Keratinocyte (primary cell): ENCODE measurements around the gene ALG12.

Experiments
- CTCF ChIP-seq, 3 experiments: IDR thresholded peaks in 1 of 3; conservative IDR thresholded peaks in 1 of 3; optimal IDR thresholded peaks in 1 of 3; 2 replicates in 2 of 3; 3 replicates in 1 of 3; pipeline versions ENCODE3 to v1.5.1; 2011; ENCODE audit warnings: low read length in 3 of 3, mild to moderate bottlenecking in 3 of 3, moderate library complexity in 2 of 3, control low read depth in 1 of 3, inconsistent platforms in 1 of 3; ENCODE audit not compliant: insufficient read depth in 2 of 3; ENCODE audit errors: extremely low read depth in 1 of 3
- EZH2 ChIP-seq: IDR thresholded peaks from one replicate; pipeline ENCODE4 v1.6.1; 2012; ENCODE audit warnings: inconsistent platforms, mild to moderate bottlenecking, low read length, moderate library complexity

GRCh38 chr22:49873228-49873940, 44.9 kb downstream of the ALG12 start:
- TF ChIP-seq CTCF (optimal IDR thresholded peaks at IDR 0.05 in 1 of 3, IDR thresholded peaks at IDR 0.05 in 1 of 3, conservative IDR thresholded peaks at IDR 0.05 in 1 of 3; ENCODE audit: extremely low read depth in 1 of 3, insufficient read depth in 2 of 3, low read length in 3 of 3): no peak
- no peak for TF ChIP-seq EZH2
